Embryonic facial prominence (tissue), 1 donor: ENCODE measurements around the gene MEIS1.
"Not testable (repeated sequence)": the region's sequence is repeated elsewhere in the genome, so short reads cannot be mapped to it uniquely, and the experiment has no call there.

Experiments
- DNase-seq: peaks from one replicate; pipeline ENCODE4 v3.0.0-alpha.2; 2016; ENCODE audit errors: extremely low spot score

MEIS1 gene

GRCh38 chr2:66434679-66435548 is at the start of gene MEIS1:
Gene MEIS1 (plus strand): TSS chr2:66435125. CDS start chr2:66435857, 732 bp downstream.
- DNase-seq: peak; percentile 89

GRCh38 chr2:66387016-66387753 is 47.7 kb upstream of the MEIS1 start:
- no peak for DNase-seq

GRCh38 chr2:66389651-66390131 is 45.2 kb upstream of the MEIS1 start:
- DNase-seq: no peak

GRCh38 chr2:66390152-66390551 is 44.8 kb upstream of the MEIS1 start:
- DNase-seq: no peak

- no peak for DNase-seq
Observed at GRCh38 chr2:66390811-66391210, 44.1 kb upstream of the MEIS1 start.

- DNase-seq: not testable (repeated sequence)
Observed at GRCh38 chr2:66391240-66391639, 43.7 kb upstream of the MEIS1 start.

- DNase-seq: no peak
Observed at GRCh38 chr2:66405473-66405872, 29.5 kb upstream of the MEIS1 start.

- no peak for DNase-seq
Observed at GRCh38 chr2:66408905-66409304, 26.0 kb upstream of the MEIS1 start.

GRCh38 chr2:66412874-66413273 is 22.1 kb upstream of the MEIS1 start:
- no peak for DNase-seq

- DNase-seq: no peak
Observed at GRCh38 chr2:66414896-66415295, 20.0 kb upstream of the MEIS1 start.

GRCh38 chr2:66418381-66418780 is 16.5 kb upstream of the MEIS1 start:
- DNase-seq: no peak

GRCh38 chr2:66421612-66422011 is 13.3 kb upstream of the MEIS1 start:
- DNase-seq: no peak

GRCh38 chr2:66423391-66424124 is 11.4 kb upstream of the MEIS1 start:
- DNase-seq: no peak

- no peak for DNase-seq
Observed at GRCh38 chr2:66426244-66427111, 8.4 kb upstream of the MEIS1 start.

- no peak for DNase-seq
Observed at GRCh38 chr2:66427300-66427699, 7.6 kb upstream of the MEIS1 start.

- DNase-seq: no peak
Observed at GRCh38 chr2:66428986-66429612, 5.8 kb upstream of the MEIS1 start.

GRCh38 chr2:66429693-66430504 is 5.0 kb upstream of the MEIS1 start:
- DNase-seq: no peak

- DNase-seq: no peak
Observed at GRCh38 chr2:66430505-66431273, 4.2 kb upstream of the MEIS1 start.

- no peak for DNase-seq
Observed at GRCh38 chr2:66431274-66431642, 3.7 kb upstream of the MEIS1 start.
